Lower leg skin (tissue), 3 donors: ENCODE measurements around the gene NDUFB5.

Experiments
- POLR2A ChIP-seq, 2 donors: fragments of 450-650 bp; IDR thresholded peaks; one replicate each; pipeline ENCODE4 v1.6.1; 2016 to 2017; ENCODE audit warnings: antibody characterized with exemption in 2 of 2, mild to moderate bottlenecking in 1 of 2, moderate library complexity in 1 of 2
- TF ChIP-seq, protein P1 (sequence below), 3 donors: fragments of 450-650 bp; IDR thresholded peaks; one replicate each; pipeline ENCODE4 v1.5.1; 2016; ENCODE audit warnings: antibody characterized with exemption in 3 of 3, mild to moderate bottlenecking in 3 of 3, moderate library complexity in 2 of 3

DNA sequence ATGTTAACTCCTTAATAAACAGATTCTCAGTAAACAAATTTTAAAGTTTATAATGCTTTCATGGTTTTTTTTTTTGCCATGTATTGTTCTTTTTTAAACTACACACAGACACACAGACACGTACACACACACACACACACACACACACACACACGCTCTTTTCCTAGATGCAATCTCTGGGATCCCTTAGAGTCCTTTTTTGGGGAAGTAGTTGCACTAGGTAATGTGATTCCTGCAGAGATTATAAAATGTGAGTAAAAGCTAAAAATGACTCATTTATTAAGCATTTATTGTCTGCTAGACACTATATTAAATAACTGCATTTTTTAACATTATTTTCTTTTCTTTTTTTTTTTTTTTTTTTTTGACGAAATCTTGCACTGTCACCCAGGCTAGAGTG lies 19.9 kb downstream of the NDUFB5 start:
- TF ChIP-seq, protein P1, sequence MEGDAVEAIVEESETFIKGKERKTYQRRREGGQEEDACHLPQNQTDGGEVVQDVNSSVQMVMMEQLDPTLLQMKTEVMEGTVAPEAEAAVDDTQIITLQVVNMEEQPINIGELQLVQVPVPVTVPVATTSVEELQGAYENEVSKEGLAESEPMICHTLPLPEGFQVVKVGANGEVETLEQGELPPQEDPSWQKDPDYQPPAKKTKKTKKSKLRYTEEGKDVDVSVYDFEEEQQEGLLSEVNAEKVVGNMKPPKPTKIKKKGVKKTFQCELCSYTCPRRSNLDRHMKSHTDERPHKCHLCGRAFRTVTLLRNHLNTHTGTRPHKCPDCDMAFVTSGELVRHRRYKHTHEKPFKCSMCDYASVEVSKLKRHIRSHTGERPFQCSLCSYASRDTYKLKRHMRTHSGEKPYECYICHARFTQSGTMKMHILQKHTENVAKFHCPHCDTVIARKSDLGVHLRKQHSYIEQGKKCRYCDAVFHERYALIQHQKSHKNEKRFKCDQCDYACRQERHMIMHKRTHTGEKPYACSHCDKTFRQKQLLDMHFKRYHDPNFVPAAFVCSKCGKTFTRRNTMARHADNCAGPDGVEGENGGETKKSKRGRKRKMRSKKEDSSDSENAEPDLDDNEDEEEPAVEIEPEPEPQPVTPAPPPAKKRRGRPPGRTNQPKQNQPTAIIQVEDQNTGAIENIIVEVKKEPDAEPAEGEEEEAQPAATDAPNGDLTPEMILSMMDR (IDR thresholded peaks at IDR 0.05), result no peak
- TF ChIP-seq POLR2A (IDR thresholded peaks at IDR 0.05), result no peak
